Activated CD4-positive, alpha-beta T cell treated with anti-CD3 and anti-CD28 coated beads, Interleukin-2, amount 50 U/mL, for 1 hour (primary cell): Measurements from ENCODE around the gene FBXL7.

Experiments
- DNase-seq: peaks from one replicate; pipeline ENCODE4 v3.0.0-alpha.2; 2020

The FBXL7 gene

GRCh38 chr5:15585128-15585527, 85.1 kb downstream of the FBXL7 start:
- DNase-seq, result no peak

- DNase-seq, result no peak
Measured at GRCh38 chr5:15585841-15586591, 86.0 kb downstream of the FBXL7 start.

GRCh38 chr5:15587916-15588315, 87.9 kb downstream of the FBXL7 start:
- DNase-seq, result no peak

- DNase-seq, result no peak
Measured at GRCh38 chr5:15592728-15593127, 92.7 kb downstream of the FBXL7 start.

GRCh38 chr5:15594977-15595568, 95.1 kb downstream of the FBXL7 start:
- no peak for DNase-seq

- DNase-seq, result no peak
Measured at GRCh38 chr5:15595929-15596328, 95.9 kb downstream of the FBXL7 start.

- DNase-seq, result no peak
Measured at GRCh38 chr5:15596936-15597335, 97.0 kb downstream of the FBXL7 start.

GRCh38 chr5:15597804-15598203, 97.8 kb downstream of the FBXL7 start:
- no peak for DNase-seq

GRCh38 chr5:15598294-15598902, 98.4 kb downstream of the FBXL7 start:
- DNase-seq, result no peak

GRCh38 chr5:15600035-15600434, 100.1 kb downstream of the FBXL7 start:
- no peak for DNase-seq

GRCh38 chr5:15601274-15601673, 101.3 kb downstream of the FBXL7 start:
- DNase-seq, result no peak

- DNase-seq, result no peak
Measured at GRCh38 chr5:15601853-15602252, 101.9 kb downstream of the FBXL7 start.

- DNase-seq, result no peak
Measured at GRCh38 chr5:15604986-15605385, 105.0 kb downstream of the FBXL7 start.

- no peak for DNase-seq
Measured at GRCh38 chr5:15606197-15606596, 106.2 kb downstream of the FBXL7 start.

GRCh38 chr5:15607076-15607475, 107.1 kb downstream of the FBXL7 start:
- DNase-seq, result no peak

- DNase-seq, result no peak
Measured at GRCh38 chr5:15609076-15609725, 109.2 kb downstream of the FBXL7 start.

- no peak for DNase-seq
Measured at GRCh38 chr5:15610216-15610615, 110.2 kb downstream of the FBXL7 start.

- DNase-seq, result no peak
Measured at GRCh38 chr5:15611008-15611407, 111.0 kb downstream of the FBXL7 start.

- DNase-seq, result no peak
Measured at GRCh38 chr5:15612915-15613635, 113.1 kb downstream of the FBXL7 start.

- no peak for DNase-seq
Measured at GRCh38 chr5:15614679-15615078, 114.7 kb downstream of the FBXL7 start.

GRCh38 chr5:15615859-15616258, 115.9 kb downstream of the FBXL7 start:
- no peak for DNase-seq

- no peak for DNase-seq
Measured at GRCh38 chr5:15618938-15619337, 119.0 kb downstream of the FBXL7 start.

GRCh38 chr5:15620501-15620900, 120.5 kb downstream of the FBXL7 start:
- DNase-seq, result no peak
